Transverse colon (tissue), 4 donors: Measurements from ENCODE around the gene FGD4. TPM values are rescaled to one million over a fixed set of nuclear protein-coding genes. Genes with fewer than 3 reads are reported as not detected.

Source experiments
- DNase-seq: peaks from one replicate; pipeline ENCODE4 v3.0.0-alpha.2; 2019
- H3K27ac ChIP-seq, 4 donors: fragments of 200-600 bp; sonication (generic); 2 replicates each; pipeline ENCODE4 v1.5.1; 2016 to 2018; ENCODE audit warnings: inconsistent platforms in 4 of 4
- H3K27me3 ChIP-seq: fragments of 200-600 bp; sonication (generic); 2 replicates; pipeline ENCODE4 v1.5.1; 2017; ENCODE audit warnings: inconsistent platforms
- H3K36me3 ChIP-seq, 4 donors: fragments of 200-600 bp; sonication (generic); 2 replicates each; pipeline ENCODE4 v1.5.1; 2017 to 2019; ENCODE audit warnings: inconsistent platforms in 4 of 4
- H3K4me1 ChIP-seq, 4 donors: fragments of 200-600 bp; sonication (generic); 2 replicates each; pipeline ENCODE4 v1.5.1; 2017 to 2020; ENCODE audit warnings: inconsistent platforms in 4 of 4
- H3K4me3 ChIP-seq, 4 donors: fragments of 200-600 bp; sonication (generic); 1 replicate in 1 of 4; 2 replicates in 3 of 4; pipeline versions ENCODE4 v1.5.1 to v1.6.1; 2017 to 2019; ENCODE audit warnings: inconsistent platforms in 4 of 4
- H3K9me3 ChIP-seq, 2 donors: fragments of 200-600 bp; sonication (generic); 2 replicates each; pipeline ENCODE4 v1.5.1; 2017 to 2019; ENCODE audit warnings: inconsistent platforms in 2 of 2
- EP300 ChIP-seq: sonication (generic); formaldehyde crosslinking; IDR thresholded peaks from one replicate; pipeline ENCODE4 v1.6.1; 2017; ENCODE audit warnings: antibody characterized with exemption, low read depth
- POLR2A ChIP-seq: fragments of 450-650 bp; IDR thresholded peaks from one replicate; pipeline ENCODE4 v1.6.1; 2016; ENCODE audit warnings: antibody characterized with exemption, mild to moderate bottlenecking, moderate library complexity
- POLR2AphosphoS5 ChIP-seq, 3 donors: sonication (generic); formaldehyde crosslinking; IDR thresholded peaks; one replicate each; pipeline ENCODE4 v1.6.1; 2016; ENCODE audit warnings: antibody characterized with exemption in 3 of 3
- WGBS, 2 donors: methylation state at CpG; one replicate each; pipeline ENCODE4 v1.1.5; 2018; ENCODE audit warnings: low coverage in 1 of 2; 5-methylcytosine and 5-hydroxymethylcytosine counted together
- in situ Hi-C, 4 donors: fragments of 200-750 bp; cut with MboI; loops; one replicate each; pipeline versions ENCODE4 v1.15.0 to v1.15.1; 2017; ENCODE audit warnings: low sequenced_read_pairs in 3 of 4, low pct_ligation_motif_present in 1 of 4, low pct_unique_long_range_greater_than_20kb in 1 of 4
- intact Hi-C: fragments of 100-400 bp; cut with DNase I; formaldehyde crosslinking; loops from one replicate; pipeline ENCODE4 v1.15.1; 2023; ENCODE audit warnings: low total_unique reads
- total RNA-seq, 4 donors: library from RNA; depleted of rRNA; stranded (reverse); fragments of >200 nt; gene quantifications; one replicate each; pipeline ENCODE4 v1.1.0, GENCODE V29; 2016
- TF ChIP-seq, protein P1 (sequence below), 5 experiments: fragments of 200-600 bp in 3 of 5; fragments of 450-650 bp in 2 of 5; sonication (generic) in 3 of 5; IDR thresholded peaks; 1 replicate in 2 of 5; 2 replicates in 3 of 5; pipeline ENCODE4 v1.5.1; 2016 to 2017; ENCODE audit warnings: antibody characterized with exemption in 5 of 5, inconsistent platforms in 3 of 5, mild to moderate bottlenecking in 2 of 5, moderate library complexity in 1 of 5

FGD4 gene
- 100 to 1,000 TPM in 1 of 4 donors, 10 to 100 TPM in 3; 80.2 to 132 (median 98.2) TPM for total RNA-seq

DNA sequence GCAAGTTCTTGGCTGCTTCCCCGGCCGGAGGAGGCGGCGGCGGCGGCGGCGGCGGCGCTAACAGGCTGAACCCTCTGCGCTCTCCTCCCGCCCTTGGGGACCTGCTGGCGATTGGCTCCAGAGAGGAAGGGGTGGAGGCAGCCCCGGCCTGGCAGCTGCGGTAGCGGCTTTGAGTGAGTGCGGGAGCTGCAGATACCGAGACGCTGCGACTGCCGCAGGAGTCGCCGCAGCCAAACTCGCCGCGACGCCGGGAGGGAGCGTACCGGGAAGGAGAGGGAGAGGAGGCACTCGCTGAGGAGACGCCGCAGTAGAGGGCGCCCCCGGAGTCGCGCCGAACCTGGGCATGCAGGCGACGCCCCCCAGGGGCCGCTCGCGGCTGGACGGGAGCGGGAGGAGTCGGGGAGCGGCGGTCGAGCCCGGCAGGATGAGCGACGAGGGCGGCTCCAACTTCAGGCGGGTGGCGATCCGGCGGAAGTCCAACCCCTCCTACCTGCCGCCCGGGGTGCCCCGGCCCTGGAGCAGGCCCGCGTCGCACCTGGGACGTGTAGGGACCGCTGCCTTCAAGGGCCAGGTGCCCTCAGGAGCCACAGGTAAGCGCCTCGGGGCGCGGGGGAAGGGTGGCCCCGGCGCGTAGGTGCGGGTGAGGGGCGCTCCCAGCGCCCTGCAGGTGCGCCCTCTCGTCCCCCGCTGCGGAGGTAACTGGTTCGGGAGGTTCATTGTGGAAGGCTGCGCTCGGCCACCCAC lies at the start of gene FGD4:
FGD4 (plus strand) TSS at position 189 of the 744 bp plus-strand sequence.
- WGBS, 2 donors, result 0% methylated on average over 22 of the region's 82 CpGs; no CpG with 5 or more reads in 1 of the 2 donors

DNA sequence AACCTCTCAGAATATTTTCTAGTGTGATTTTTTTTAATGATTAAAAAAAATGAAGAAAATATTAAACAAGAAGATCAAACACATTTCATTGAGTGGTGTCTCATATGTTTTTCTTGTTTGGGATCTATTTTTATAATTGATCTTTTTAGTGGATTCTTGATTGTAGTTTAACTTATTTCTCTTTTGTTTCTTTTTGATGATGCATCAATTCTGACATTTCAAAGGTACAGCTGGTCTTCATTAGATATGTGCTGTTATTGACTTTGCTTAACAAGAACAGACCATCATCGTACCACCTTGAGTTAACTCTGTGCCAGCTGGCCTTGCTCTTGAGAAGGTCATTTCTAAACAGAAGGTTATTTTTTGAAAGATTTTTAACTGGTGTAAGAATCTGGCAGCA lies 45.8 kb upstream of the FGD4 start:
- no peak for TF ChIP-seq POLR2AphosphoS5 (IDR thresholded peaks at IDR 0.05)
- no peak for TF ChIP-seq POLR2A
- TF ChIP-seq EP300, result no peak
- TF ChIP-seq, protein P1, sequence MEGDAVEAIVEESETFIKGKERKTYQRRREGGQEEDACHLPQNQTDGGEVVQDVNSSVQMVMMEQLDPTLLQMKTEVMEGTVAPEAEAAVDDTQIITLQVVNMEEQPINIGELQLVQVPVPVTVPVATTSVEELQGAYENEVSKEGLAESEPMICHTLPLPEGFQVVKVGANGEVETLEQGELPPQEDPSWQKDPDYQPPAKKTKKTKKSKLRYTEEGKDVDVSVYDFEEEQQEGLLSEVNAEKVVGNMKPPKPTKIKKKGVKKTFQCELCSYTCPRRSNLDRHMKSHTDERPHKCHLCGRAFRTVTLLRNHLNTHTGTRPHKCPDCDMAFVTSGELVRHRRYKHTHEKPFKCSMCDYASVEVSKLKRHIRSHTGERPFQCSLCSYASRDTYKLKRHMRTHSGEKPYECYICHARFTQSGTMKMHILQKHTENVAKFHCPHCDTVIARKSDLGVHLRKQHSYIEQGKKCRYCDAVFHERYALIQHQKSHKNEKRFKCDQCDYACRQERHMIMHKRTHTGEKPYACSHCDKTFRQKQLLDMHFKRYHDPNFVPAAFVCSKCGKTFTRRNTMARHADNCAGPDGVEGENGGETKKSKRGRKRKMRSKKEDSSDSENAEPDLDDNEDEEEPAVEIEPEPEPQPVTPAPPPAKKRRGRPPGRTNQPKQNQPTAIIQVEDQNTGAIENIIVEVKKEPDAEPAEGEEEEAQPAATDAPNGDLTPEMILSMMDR (IDR thresholded peaks at IDR 0.05), result no peak
- Histone ChIP-seq H3K27ac (no peak overlapping the region), H3K4me3 (no peak overlapping the region), H3K4me1 (no peaks in the 10 kb centered on the region), H3K9me3 (no peaks in the 10 kb centered on the region), H3K36me3 (no peaks in the 10 kb centered on the region), H3K27me3 (no peaks in the 10 kb centered on the region)
- in situ Hi-C loops (loop anchor here in 2 of 4 donors (25.0 kb wide), 1 partner anchor 309 kb away; no protein-coding TSS in a partner anchor), intact Hi-C loops (no loop called here)
- DNase-seq, result no peak
- WGBS, 2 donors, result 79 to 88% methylated on average over 1 of the region's 1 CpG

More for the DNA sequence above, at the start of gene FGD4:
- TF ChIP-seq POLR2AphosphoS5 (IDR thresholded peaks at IDR 0.05) (peak; percentile 85 to 98 (median 95)), POLR2A (peak; percentile 98), EP300 (no peak)
- TF ChIP-seq, protein P1 (IDR thresholded peaks at IDR 0.05), result peak; percentile 18 to 53 (median 33)
- peaks cover 10% of the 10 kb centered on the region for H3K27me3 ChIP-seq
- intact Hi-C loops, result no loop called here
- in situ Hi-C loops, result no loop called here
- no peaks in the 10 kb centered on the region for H3K9me3 ChIP-seq
- peak within 1 kb of the TSS; percentile 52 to 71 (median 67) for H3K4me3 ChIP-seq
- DNase-seq, result peak; percentile 41
- H3K4me1 ChIP-seq, result peaks cover 6 to 32% (median 17%) of the 10 kb centered on the region in 4 donors
- H3K36me3 ChIP-seq, result no peaks in the 10 kb centered on the region
- peak within 1 kb of the TSS; percentile 88 to 92 (median 90) for H3K27ac ChIP-seq

DNA sequence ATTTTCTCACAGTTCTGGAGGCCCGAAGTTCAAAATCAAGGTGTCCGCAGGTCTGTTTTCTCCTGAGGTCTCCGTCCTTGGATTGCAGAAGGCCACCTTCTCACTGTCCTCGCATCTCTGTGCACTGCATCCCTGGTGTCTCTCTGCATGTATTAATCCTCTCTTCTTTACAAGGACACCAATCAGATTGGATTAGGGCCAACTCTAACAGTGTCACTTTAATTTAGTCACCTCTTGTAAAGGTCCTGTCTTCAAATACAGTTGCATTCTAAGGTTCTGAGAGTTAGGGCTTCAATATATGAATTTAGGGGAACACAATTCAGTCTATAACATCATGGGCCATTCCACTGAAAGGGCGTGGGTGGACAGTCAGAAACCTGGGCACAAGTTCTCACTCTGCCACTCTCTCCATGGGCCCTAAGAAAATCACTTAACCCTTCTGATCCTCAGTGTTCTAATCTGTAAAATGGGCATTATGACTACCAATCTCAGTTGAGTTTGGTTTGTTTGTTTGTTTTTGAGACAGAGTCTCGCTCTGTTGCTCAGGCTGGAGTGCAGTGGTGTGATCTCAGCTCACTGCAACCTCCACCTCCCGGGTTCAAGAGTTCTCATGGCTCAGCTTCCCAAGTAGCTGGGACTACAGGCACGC lies 41.6 kb upstream of the FGD4 start:
- WGBS, 2 donors, result 96% methylated on average over 8 of the region's 8 CpGs; no CpG with 5 or more reads in 1 of the 2 donors
- in situ Hi-C loops (loop anchor here in 2 of 4 donors (25.0 kb wide), 1 partner anchor 305 kb away; no protein-coding TSS in a partner anchor), intact Hi-C loops (no loop called here)

GRCh38 chr12:32360956-32361355 lies 38.4 kb upstream of the FGD4 start:
- WGBS, 2 donors, result 92% methylated on average over 3 to 6 of the region's 6 CpGs
- Histone ChIP-seq H3K9me3 (no peaks in the 10 kb centered on the region), H3K4me3 (no peak overlapping the region), H3K36me3 (no peaks in the 10 kb centered on the region), H3K4me1 (peaks cover 0 to 4% (median 2%) of the 10 kb centered on the region in 4 donors), H3K27ac (no peak overlapping the region), H3K27me3 (no peaks in the 10 kb centered on the region)
- intact Hi-C loops (no loop called here), in situ Hi-C loops (loop anchor here (10.0 to 25.0 kb wide), 3 partner anchors 294 to 314 kb away; partner anchors contain the start of gene DNM1L (in 1 of the 4))
- DNase-seq, result no peak
- no peak for TF ChIP-seq POLR2AphosphoS5 (IDR thresholded peaks at IDR 0.05)

More for the DNA sequence above, 41.6 kb upstream of the FGD4 start:
- TF ChIP-seq POLR2AphosphoS5 (IDR thresholded peaks at IDR 0.05), result no peak
- TF ChIP-seq POLR2A, result no peak
- no peak for TF ChIP-seq EP300
- no peaks in the 10 kb centered on the region for H3K4me1 ChIP-seq
- no peaks in the 10 kb centered on the region for H3K9me3 ChIP-seq
- no peak overlapping the region for H3K27ac ChIP-seq
- H3K36me3 ChIP-seq, result no peaks in the 10 kb centered on the region
- DNase-seq, result no peak
- H3K4me3 ChIP-seq, result no peak overlapping the region
- no peaks in the 10 kb centered on the region for H3K27me3 ChIP-seq

- intact Hi-C loops (no loop called here), in situ Hi-C loops (loop anchor here (10.0 to 25.0 kb wide), 3 partner anchors 292 to 312 kb away; partner anchors contain the start of gene DNM1L (in 1 of the 4))
- TF ChIP-seq POLR2A, result no peak
- TF ChIP-seq, protein P1 (IDR thresholded peaks at IDR 0.05), result no peak
- H3K36me3 ChIP-seq, result no peaks in the 10 kb centered on the region
- no peaks in the 10 kb centered on the region for H3K27me3 ChIP-seq
- H3K4me1 ChIP-seq, result peaks cover 0 to 10% (median 2%) of the 10 kb centered on the region in 4 donors
- H3K27ac ChIP-seq, result no peak overlapping the region
- no peak overlapping the region for H3K4me3 ChIP-seq
- 71 to 77% methylated on average over 3 of the region's 3 CpGs for WGBS, 2 donors
- H3K9me3 ChIP-seq, result no peaks in the 10 kb centered on the region
- no peak for DNase-seq
Measured at GRCh38 chr12:32362892-32363291, 36.5 kb upstream of the FGD4 start.
